ENCODE results near the gene SLC25A48.

The SLC25A48 gene

DNA sequence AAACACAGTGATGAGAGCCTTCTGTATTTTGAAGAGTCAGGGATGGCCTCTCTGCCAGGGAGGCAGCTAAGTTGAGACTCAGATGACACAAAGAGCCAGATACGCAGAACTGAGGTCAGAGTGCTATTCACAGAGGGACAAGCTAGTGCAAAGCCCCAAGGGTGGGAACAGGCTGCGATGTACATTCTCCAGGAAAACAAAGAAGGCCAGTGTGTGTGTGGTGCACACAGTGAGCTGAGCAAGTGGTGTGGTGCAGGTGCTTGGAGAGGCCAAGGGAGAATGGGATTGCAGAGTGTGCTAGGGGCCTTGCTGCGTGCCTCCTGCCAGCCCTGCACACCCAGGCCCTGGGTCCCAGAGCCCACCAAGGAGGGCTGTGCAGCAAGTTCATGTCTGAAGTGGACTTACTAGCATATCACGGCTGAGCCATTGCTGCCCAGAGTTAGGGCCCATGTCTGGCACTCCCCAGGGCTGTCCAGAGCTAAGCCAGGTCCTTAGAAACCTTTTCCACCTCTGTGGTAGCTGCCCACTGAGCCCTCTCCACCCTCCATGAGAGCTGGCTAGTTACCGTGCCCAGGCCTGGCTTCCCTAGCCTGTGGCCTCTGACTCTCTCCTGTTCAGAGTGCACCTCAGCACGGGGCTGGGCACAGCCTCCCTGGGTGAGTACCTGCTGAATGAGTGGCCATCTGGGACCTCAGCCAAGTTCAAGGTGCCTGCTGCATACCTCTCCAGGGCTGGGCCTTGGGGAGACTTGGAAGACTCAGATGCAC lies 9.3 kb downstream of the SLC25A48 start:
- Histone ChIP-seq H3K4me1 (ENCODE audit: insufficient read depth, low read length, severe bottlenecking) (no peaks in the 10 kb centered on the region), H3K4me2 (ENCODE audit: low read length) (no peak overlapping the region), H3K9me2 (ENCODE audit: low read depth, low read length) (no peaks in the 10 kb centered on the region), H2AFZ (ENCODE audit: low read length) (no peak overlapping the region), H3F3A (ENCODE audit: insufficient read depth, low read length) (no peaks in the 10 kb centered on the region), H4K20me1 (ENCODE audit: insufficient read depth, low read length) (no peaks in the 10 kb centered on the region), H3K27ac (ENCODE audit: low read depth, low read length, poor library complexity, severe bottlenecking) (no peak overlapping the region), H3K36me3 (ENCODE audit: insufficient read depth, low read length) (no peaks in the 10 kb centered on the region), H3K79me2 (ENCODE audit: insufficient read depth, low read length) (no peaks in the 10 kb centered on the region), H3K27me3 (ENCODE audit: insufficient read depth, low read length) (no peaks in the 10 kb centered on the region), H3K4me3 (ENCODE audit: low read depth, low read length, poor library complexity, severe bottlenecking) (no peak overlapping the region), H3K9me3 (ENCODE audit: low read length) (no peaks in the 10 kb centered on the region), H3K9ac (ENCODE audit: low read length) (no peak overlapping the region)
- TF ChIP-seq, protein P1, sequence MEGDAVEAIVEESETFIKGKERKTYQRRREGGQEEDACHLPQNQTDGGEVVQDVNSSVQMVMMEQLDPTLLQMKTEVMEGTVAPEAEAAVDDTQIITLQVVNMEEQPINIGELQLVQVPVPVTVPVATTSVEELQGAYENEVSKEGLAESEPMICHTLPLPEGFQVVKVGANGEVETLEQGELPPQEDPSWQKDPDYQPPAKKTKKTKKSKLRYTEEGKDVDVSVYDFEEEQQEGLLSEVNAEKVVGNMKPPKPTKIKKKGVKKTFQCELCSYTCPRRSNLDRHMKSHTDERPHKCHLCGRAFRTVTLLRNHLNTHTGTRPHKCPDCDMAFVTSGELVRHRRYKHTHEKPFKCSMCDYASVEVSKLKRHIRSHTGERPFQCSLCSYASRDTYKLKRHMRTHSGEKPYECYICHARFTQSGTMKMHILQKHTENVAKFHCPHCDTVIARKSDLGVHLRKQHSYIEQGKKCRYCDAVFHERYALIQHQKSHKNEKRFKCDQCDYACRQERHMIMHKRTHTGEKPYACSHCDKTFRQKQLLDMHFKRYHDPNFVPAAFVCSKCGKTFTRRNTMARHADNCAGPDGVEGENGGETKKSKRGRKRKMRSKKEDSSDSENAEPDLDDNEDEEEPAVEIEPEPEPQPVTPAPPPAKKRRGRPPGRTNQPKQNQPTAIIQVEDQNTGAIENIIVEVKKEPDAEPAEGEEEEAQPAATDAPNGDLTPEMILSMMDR (IDR thresholded peaks at IDR 0.05; ENCODE audit: low read length) = no peak
- no peak for TF ChIP-seq EZH2 (IDR thresholded peaks at IDR 0.05; ENCODE audit: borderline replicate concordance, low read length)

DNA sequence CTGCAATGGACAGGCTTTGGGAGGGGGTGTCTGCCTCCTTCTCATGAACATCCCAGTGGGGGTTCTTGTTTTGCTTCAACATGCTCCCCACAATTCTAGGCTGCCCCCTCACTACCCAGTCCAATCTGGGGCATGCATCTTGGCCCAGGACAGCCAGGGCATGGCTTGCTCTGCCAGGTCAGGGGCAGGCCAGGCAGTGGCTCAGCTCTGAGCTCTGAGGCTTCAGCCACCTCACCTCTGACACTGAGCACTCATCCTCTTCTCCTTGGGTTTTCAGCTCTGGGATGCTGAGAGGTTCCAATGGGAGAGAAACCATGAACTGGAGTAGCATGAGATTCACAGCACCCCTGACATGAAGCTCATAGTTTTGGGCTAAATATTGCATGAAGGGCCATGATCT lies 11.8 kb downstream of the SLC25A48 start:
- H3K36me3 ChIP-seq (ENCODE audit: insufficient read depth, low read length) = no peaks in the 10 kb centered on the region
- H4K20me1 ChIP-seq (ENCODE audit: insufficient read depth, low read length) = no peaks in the 10 kb centered on the region
- no peak overlapping the region for H2AFZ ChIP-seq (ENCODE audit: low read length)
- H3K9me3 ChIP-seq (ENCODE audit: low read length) = no peaks in the 10 kb centered on the region
- no peaks in the 10 kb centered on the region for H3K27me3 ChIP-seq (ENCODE audit: insufficient read depth, low read length)
- H3F3A ChIP-seq (ENCODE audit: insufficient read depth, low read length) = no peaks in the 10 kb centered on the region
- no peak overlapping the region for H3K9ac ChIP-seq (ENCODE audit: low read length)
- H3K4me1 ChIP-seq (ENCODE audit: insufficient read depth, low read length, severe bottlenecking) = no peaks in the 10 kb centered on the region
- H3K9me2 ChIP-seq (ENCODE audit: low read depth, low read length) = no peaks in the 10 kb centered on the region
- no peak overlapping the region for H3K4me3 ChIP-seq (ENCODE audit: low read depth, low read length, poor library complexity, severe bottlenecking)
- no peak for TF ChIP-seq EZH2 (IDR thresholded peaks at IDR 0.05; ENCODE audit: borderline replicate concordance, low read length)
- TF ChIP-seq, protein P1 (IDR thresholded peaks at IDR 0.05; ENCODE audit: low read length) = no peak
- H3K27ac ChIP-seq (ENCODE audit: low read depth, low read length, poor library complexity, severe bottlenecking) = no peak overlapping the region
- no peaks in the 10 kb centered on the region for H3K79me2 ChIP-seq (ENCODE audit: insufficient read depth, low read length)
- H3K4me2 ChIP-seq (ENCODE audit: low read length) = no peak overlapping the region

DNA sequence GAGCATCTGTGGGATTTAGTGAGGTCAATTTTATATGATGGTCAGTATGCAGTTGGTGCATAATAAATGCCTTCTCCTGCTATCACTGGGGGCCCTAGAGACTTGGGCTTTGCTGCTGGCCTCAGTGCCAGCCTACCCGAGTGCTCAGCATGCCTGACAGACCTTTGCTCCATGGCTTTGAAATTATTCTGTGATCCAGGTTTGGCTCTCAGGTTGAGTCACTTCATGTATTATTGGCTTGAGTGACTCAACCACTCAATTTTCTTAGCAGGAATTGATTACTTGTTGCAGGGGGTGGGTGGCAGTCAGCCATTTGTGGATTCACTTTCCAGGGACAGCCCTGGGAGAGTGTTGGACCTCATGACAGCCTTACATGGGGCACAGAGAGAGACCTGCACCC lies 13.5 kb downstream of the SLC25A48 start:
- Histone ChIP-seq H3K4me2 (ENCODE audit: low read length) (no peak overlapping the region), H3K4me3 (ENCODE audit: low read depth, low read length, poor library complexity, severe bottlenecking) (no peak overlapping the region), H3K9me3 (ENCODE audit: low read length) (no peaks in the 10 kb centered on the region), H3K9me2 (ENCODE audit: low read depth, low read length) (no peaks in the 10 kb centered on the region), H2AFZ (ENCODE audit: low read length) (no peak overlapping the region), H3F3A (ENCODE audit: insufficient read depth, low read length) (no peaks in the 10 kb centered on the region), H3K4me1 (ENCODE audit: insufficient read depth, low read length, severe bottlenecking) (no peaks in the 10 kb centered on the region), H3K79me2 (ENCODE audit: insufficient read depth, low read length) (no peaks in the 10 kb centered on the region), H4K20me1 (ENCODE audit: insufficient read depth, low read length) (no peaks in the 10 kb centered on the region), H3K27me3 (ENCODE audit: insufficient read depth, low read length) (no peaks in the 10 kb centered on the region), H3K9ac (ENCODE audit: low read length) (no peak overlapping the region), H3K27ac (ENCODE audit: low read depth, low read length, poor library complexity, severe bottlenecking) (no peak overlapping the region), H3K36me3 (ENCODE audit: insufficient read depth, low read length) (no peaks in the 10 kb centered on the region)
- TF ChIP-seq, protein P1 (IDR thresholded peaks at IDR 0.05; ENCODE audit: low read length) = no peak
- no peak for TF ChIP-seq EZH2 (IDR thresholded peaks at IDR 0.05; ENCODE audit: borderline replicate concordance, low read length)
